GM20431 (cell line): ENCODE results near the gene SMIM21.

Source experiments
- in situ Hi-C: fragments of 300-500 bp; cut with MseI, MboI; formaldehyde crosslinking; loops from one replicate; pipeline ENCODE4 v1.15.0; 2020; ENCODE audit warnings: low sequenced_read_pairs; ENCODE audit not compliant: unreplicated experiment

SMIM21 gene

DNA sequence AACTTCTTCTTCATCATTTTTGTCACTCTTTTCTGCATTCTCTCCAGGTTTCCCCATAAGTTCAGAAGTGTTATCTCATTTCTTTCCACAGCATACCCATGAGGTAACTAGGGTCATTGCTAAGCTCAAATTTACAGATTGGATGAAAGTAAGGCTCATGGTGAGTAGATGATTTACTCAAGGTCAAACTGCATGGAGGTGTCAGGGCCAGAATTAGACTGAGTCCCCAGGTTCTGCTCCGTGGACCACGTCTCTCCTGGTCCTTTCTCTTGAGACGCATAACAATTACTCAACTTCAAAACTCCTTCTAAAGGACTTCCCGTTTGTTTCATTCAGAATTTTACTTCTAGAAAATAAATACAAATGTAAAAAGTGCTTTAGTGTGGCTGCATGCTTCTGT is 43.4 kb downstream of the SMIM21 start:
- in situ Hi-C loops, result no loop called here

DNA sequence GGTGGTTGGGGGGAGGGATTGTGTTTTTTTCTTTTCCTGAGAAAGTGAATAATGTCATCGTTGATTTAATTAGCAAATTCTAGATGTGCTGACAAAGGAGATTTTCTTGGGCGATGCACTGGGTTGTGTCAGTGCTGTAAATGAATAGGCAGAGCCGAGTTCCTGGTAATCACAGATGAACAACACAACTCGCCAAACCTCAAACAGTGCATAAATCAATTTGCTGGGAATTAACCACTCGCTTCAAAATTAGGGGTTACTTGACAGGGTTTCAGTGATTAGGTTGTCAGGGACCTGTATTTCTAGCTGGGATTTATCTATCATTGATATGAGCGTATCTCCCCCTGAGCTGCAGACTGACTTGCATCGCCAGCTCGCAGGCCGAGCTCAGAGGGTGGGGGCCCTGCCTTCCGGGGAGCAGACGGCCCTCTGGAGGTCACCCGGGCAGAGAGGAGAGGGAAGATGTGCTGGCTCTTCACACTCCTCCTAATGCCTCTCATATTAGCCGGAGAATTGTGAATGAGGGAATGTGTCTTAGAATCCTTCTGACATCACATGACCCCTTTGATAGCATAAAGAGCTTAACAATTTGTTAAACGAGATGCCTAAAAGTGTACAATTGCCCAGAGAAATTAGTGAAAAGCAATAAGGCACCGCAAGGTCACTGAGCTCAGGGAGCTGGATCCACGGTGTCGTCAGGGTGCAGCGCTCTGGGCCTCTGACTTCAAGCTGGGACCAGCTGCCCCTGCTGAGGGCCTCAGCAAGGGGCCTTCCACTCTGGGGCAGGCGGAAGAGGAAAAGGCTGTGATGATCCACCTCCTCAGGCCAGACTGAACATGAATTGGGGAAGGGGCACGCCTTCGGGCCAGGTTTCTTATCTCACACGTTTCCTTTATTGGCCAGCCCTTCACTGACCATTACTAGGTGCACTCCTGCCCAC is 48.9 kb downstream of the SMIM21 start:
- in situ Hi-C loops, result no loop called here

DNA sequence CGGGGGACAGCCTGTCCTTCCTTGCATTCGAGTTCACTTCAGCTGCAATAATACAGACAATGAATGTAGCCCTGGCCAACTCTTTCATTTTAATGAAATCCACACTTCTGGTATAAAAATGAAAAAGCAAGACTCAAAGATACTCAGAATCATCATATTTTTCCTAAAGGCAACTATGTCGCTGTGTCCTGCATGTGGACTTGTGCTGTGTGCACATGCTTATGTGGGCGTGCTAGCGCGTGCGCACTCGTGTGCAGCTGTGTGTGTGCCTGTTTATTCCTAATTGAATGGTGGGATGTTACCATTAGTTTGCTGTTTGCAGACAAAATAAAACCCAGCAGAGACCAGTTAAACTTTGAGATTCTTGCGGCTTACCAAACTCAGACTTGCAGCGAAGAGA is 49.6 kb downstream of the SMIM21 start:
- in situ Hi-C loops, result no loop called here

DNA sequence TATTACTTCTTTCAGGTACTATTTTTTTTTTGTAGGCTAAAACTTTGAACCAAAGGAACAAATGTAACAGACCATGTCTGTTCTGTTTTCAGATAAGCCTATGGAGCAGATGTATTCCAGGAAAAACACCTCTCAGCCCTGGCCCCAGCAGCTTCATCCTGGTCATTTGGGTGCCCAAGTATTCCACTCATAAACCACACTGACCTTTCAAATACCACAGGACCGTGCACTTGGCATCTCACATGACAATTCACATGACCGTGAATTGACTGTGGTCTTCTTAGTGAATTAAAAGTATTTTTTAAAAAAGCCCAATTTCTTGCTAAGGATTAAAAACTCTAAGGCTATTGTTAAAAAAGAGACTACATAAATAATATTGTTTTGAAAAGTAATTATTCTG is 50.2 kb downstream of the SMIM21 start:
- in situ Hi-C loops, result no loop called here

DNA sequence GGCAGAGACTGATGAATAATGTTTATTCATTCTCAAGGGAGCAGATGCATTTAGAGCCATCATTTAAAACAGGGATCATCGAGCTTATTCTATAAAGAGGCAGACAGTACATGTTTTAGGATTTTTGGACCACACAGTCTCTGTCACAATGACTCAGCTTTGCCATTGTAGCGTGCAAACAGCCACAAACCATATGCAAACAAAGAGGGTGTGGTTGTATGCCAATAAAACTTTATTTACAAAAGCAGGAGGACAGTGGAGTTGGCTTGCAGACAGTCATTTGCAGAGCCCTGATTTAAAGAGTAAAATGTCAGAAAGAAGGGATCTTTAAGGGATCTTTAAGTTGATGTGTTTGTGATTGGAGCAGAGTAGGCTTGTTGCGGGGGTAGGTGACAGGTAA is 51.5 kb downstream of the SMIM21 start:
- in situ Hi-C loops, result no loop called here

DNA sequence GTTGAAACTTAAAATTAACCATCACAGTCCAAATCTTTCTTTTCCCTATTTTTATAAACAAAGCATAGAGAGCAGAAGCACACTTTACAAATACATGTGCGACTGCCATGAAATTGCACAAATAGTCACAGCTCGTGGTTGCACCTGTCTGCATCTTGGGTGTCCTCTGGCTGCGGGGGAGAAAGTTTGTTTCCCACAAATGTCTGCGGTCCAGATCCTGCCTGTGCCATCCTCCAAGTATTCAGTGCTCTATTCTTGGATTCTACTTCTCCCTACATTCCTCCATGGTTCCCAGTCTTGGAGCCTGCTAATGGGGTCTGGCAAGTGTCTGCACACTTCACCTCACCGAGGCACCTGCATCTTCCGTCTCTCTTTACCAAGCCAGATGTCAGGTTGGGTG is 52.2 kb downstream of the SMIM21 start:
- in situ Hi-C loops, result no loop called here

DNA sequence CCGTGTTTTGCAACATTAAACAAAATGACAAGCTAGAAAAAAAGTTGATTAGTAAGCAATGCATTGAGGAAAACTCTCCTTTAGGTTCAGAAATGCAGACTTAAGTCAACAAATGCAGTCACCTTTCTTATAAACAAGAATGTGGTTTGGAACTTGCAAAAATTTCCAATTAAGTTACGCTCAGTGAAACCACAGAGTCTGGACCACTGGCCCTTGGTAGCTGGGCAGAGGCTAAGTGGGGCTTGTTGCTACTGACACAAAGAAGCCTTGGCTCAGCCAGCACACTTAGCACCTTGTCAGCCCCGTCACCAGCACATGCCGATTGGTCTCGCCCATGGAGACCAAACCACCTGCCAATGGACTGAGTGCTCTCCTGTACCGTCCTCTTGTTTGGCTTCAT is 53.0 kb downstream of the SMIM21 start:
- in situ Hi-C loops, result no loop called here

DNA sequence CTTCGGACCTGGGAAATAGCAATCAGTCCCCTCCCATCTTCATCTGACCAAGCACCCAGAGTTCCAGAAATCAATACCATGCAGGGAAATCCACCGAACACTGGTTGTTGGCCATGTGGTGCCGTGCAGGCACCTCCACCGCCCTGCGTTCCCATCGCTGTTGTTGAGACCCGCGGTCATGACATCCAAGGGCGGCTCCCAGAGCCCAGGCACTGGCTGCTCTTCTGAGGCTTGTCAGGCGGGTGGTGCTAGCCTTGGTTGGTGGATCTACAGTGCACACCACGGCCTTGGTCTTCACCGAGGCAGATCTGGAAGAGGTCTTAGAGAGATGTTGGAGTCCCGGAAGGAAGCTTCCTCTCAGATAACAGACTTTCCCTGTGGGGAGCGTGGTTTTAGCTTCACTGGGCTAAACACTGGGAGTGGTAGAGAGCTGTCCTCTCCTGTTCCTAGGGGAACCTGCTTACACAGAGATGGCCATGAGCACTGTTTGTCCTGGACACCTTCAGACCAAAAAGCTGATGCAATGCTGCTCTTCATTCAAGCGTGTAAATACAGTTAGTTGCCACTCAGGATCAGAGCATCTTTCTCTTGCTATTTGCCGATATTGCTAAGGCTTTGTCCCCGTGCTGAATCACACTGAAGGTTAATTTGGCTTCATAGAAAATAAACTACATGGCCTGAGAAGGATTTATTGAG is 58.3 kb downstream of the SMIM21 start:
- in situ Hi-C loops, result no loop called here

DNA sequence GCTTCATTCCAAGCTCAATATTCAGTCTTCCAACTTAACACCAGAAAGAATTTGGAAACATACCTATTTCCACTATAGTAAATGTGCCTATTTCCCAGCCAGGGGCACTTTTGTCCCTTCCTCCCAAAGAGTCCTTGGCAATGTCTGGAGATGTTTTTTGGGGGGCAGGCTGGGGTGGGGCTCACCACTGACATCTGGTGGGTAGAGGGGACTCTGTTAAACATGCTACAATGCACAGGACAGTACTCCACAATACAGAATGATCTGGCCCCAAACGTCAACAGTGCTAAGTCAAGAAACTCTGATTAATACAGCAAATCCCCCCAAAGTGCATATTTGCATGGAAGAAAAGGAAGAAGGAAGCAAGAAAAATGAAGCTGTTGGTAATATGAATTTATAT is 61.7 kb downstream of the SMIM21 start:
- in situ Hi-C loops, result no loop called here

DNA sequence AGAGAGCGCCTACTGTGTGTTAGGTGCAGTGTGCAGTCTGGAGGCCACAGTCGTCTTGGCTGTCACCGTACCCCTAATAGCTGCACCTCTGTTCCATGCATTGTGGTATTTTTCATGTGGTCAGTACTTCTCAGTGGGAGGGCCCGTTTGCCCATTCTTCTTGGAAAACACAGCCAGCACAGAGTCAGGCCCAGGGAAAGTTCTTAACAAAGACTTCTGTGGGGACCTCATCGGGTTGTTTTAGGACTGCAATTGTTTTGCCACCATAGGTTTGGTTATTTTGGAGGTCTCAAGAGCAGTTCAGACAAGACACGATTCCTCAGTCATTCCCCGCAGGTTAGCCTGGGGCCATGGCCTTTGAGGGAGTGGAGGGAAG is 62.3 kb downstream of the SMIM21 start:
- in situ Hi-C loops, result no loop called here

DNA sequence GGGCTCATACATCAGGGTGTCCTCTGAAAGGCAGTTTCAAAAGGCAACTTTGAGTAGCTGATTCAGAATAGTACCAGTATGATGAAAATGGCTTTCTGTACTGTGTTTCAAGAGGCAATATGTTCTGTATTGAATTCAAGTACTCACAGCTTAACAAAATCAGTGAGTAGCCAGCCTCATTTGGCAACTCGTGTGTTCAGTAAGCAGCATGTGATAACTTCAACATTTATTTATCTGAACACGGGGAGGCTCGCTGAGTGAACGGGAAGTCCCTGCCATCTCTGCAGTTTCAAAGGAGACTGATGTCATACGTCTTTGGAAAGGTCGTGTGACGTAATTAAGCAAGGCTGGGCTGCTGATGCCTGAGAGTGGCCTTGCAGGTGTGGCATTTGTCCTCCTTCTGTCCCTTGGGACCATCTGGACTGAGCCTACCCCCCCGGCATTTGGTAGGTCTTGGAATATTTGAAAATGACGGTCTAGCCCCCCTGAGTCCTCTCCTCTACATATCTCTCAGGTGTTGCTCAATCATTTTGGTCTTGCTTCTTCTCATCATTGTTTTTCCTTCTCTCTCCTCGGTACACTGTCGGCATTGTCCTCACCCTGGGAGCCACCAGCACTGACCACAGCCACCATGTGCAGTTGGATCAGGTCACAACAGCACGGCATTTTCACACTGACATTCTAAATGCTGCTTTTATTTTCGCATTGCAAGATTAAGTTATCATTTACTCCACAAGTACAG is 62.8 kb downstream of the SMIM21 start:
- in situ Hi-C loops, result no loop called here

DNA sequence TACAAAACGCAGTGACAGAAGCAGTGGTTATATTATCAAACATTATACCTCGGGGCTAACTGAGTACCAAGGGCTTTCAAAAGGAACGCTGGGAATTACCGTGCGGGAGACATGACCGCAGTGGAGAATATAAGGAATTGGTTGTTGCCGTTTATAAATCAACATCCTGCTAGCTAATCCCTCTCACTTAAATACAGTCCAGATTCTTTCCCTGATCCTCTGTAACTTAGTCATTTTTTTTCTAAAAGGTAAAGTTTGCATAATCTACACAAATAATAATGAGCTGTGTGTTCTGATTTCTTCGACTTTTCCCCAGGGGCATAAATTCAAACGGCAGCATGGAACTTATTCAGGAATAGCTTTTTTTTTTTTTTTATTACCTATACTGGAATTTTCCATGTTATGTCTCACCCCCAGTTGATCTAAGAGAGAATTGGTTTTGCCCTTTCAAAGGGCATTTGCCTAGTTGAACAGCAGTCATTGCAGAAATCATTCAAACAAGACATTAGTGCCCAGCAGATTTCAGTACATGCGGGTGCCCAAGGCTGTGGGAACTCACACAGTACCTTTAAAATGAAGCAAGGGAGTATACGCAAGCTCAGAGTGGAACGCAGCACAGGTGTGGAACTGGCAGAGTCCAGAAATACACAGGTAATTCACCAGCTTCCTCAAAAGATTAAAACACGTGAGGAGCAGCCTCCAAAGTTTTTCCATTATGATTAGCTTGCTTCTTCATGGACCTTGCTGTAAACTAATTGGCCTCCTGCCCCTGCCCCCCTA is 63.9 kb downstream of the SMIM21 start:
- in situ Hi-C loops, result no loop called here

DNA sequence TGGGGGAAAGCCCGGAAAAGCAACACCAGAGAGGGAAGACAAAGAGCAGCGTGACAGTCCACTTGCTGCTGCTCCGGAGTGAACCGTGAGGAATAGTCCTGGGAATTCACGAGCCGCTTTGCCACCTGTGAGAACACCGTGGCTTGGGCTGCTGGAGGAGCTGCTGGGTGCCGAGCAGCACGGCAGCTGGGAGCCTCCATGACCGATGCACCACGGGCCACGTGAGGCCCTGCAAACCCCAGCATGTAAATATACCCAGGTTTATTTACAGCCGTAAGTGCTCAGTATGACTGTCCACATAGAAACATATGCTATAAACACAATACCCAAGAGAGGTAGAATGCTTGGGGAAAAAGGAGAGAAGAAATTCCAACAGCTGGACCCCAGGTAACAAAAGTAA is 65.1 kb downstream of the SMIM21 start:
- in situ Hi-C loops, result no loop called here

DNA sequence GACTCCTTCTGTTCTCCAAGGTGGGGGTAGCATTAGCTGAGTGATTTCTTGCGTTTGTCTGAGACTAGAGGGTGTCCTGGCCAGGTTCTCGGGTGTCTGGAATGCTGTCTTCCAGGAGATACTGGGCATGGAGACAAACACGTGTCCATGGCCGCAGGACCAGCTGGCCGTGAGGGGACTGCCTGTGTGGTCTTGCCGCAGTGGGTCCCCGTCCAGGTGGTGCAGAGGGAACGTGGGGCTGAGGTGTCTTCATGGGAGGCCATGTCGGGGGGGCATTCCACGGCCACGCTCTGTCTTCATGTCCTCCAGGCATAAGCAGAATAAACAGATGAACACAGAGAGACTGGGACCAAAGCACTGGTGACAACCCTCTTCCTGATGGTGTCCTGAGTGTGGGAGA is 66.6 kb downstream of the SMIM21 start:
- in situ Hi-C loops, result no loop called here

DNA sequence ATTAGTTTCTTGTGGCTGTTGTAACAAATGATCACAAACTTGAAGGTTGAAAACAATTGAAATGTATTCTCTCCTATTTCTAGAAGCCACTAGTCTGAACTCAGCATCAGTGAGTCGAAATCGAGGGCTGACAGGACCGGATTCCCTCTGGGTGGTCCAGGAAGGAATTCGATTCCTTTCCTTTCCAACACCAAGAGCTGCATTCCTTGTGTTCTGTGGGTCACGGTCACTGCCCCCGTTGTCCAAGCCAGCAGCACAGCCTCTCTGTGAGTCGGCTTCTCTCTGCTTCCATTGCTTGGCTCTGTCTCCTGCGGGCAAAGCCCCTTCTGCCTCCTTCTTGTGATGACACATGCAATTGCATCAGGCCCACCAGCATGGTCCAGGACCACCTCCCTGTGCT is 67.3 kb downstream of the SMIM21 start:
- in situ Hi-C loops, result no loop called here
